Measurements from ENCODE around the gene SYPL1.

Gene SYPL1

DNA sequence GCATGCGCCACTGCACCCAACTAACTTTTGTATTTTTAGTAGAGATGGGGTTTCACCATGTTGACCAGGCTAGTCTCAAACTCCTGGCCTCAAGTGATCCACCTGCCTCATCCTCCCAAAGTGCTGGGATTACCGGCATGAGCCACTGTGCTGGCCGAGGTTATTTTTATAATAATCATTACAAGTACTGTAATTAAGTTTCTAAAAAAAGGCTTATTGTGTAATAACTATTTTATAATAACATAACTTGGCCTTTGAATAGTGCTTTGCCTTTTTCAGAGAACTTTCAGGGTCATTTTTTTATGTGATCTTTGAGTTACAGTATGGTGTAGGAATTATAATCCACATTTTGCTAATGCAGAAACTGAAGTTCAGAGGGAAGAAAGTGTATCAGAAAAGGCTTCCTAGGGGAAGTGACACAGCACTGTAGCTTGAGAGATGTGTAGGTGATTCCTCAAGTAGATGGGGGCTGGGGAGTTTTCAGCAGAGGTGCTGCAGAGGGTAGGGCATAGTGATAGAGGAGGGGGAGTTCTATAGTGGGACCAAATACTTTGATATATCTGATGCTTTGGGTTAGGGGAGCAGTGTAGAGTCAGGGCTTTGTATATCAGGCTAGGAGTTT is 9.2 kb upstream of the SYPL1 start:
- H3K4me1 ChIP-seq (ENCODE audit: control insufficient read depth, insufficient read depth, low read length, unreplicated experiment) = peaks cover 6% of the 10 kb centered on the region
- no peaks in the 10 kb centered on the region for H3K79me2 ChIP-seq (ENCODE audit: control insufficient read depth, insufficient read depth, low read length, unreplicated experiment)
- H3K27ac ChIP-seq (ENCODE audit: low read depth, low read length) = no peak overlapping the region

GRCh38 chr7:106120500-106120899 is 8.4 kb upstream of the SYPL1 start:
- no peaks in the 10 kb centered on the region for H3K27me3 ChIP-seq (ENCODE audit: insufficient read depth, low read length)
- H3K4me3 ChIP-seq (ENCODE audit: low read depth, low read length) = no peak overlapping the region
- H3K36me3 ChIP-seq (ENCODE audit: insufficient read depth, low read length) = no peaks in the 10 kb centered on the region
- no peaks in the 10 kb centered on the region for H3K79me2 ChIP-seq (ENCODE audit: control insufficient read depth, insufficient read depth, low read length, unreplicated experiment)
- no peak overlapping the region for H2AFZ ChIP-seq (ENCODE audit: low read length, unreplicated experiment)
- H3K27ac ChIP-seq (ENCODE audit: low read depth, low read length) = no peak overlapping the region
- H3K4me1 ChIP-seq (ENCODE audit: control insufficient read depth, insufficient read depth, low read length, unreplicated experiment) = no peaks in the 10 kb centered on the region

More for the DNA sequence above, 9.2 kb upstream of the SYPL1 start:
- Histone ChIP-seq H3K36me3 (ENCODE audit: insufficient read depth, low read length) (no peaks in the 10 kb centered on the region), H3K27me3 (ENCODE audit: insufficient read depth, low read length) (no peaks in the 10 kb centered on the region), H2AFZ (ENCODE audit: low read length, unreplicated experiment) (no peak overlapping the region), H3K4me3 (ENCODE audit: low read depth, low read length) (no peak overlapping the region)

DNA sequence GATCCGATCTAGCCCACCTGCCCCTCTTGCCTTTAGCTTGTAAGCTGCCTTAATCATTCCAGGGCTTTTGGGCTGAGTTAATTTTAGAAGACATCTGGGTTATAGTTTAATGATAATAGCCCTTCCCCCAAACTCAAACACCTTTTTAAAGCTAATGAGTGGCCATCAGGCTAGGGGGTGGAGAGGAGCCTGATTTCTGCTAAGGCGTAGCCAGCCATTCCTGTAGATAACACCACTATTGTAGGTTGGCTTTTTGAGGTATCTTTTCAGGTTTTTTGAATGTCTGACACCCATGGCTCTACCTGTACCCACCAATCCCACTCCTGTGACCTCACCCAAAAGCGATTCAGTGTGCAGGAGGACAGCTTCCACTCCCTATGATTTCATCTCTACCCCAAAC is 7.6 kb upstream of the SYPL1 start:
- H2AFZ ChIP-seq (ENCODE audit: low read length, unreplicated experiment) = no peak overlapping the region
- no peaks in the 10 kb centered on the region for H3K79me2 ChIP-seq (ENCODE audit: control insufficient read depth, insufficient read depth, low read length, unreplicated experiment)
- no peaks in the 10 kb centered on the region for H3K27me3 ChIP-seq (ENCODE audit: insufficient read depth, low read length)
- no peak overlapping the region for H3K27ac ChIP-seq (ENCODE audit: low read depth, low read length)
- H3K36me3 ChIP-seq (ENCODE audit: insufficient read depth, low read length) = no peaks in the 10 kb centered on the region
- no peak overlapping the region for H3K4me3 ChIP-seq (ENCODE audit: low read depth, low read length)
- H3K4me1 ChIP-seq (ENCODE audit: control insufficient read depth, insufficient read depth, low read length, unreplicated experiment) = no peaks in the 10 kb centered on the region

- no peaks in the 10 kb centered on the region for H3K79me2 ChIP-seq (ENCODE audit: control insufficient read depth, insufficient read depth, low read length, unreplicated experiment)
- H3K27me3 ChIP-seq (ENCODE audit: insufficient read depth, low read length) = no peaks in the 10 kb centered on the region
- H3K36me3 ChIP-seq (ENCODE audit: insufficient read depth, low read length) = no peaks in the 10 kb centered on the region
- peaks cover 3% of the 10 kb centered on the region for H3K4me1 ChIP-seq (ENCODE audit: control insufficient read depth, insufficient read depth, low read length, unreplicated experiment)
- no peak overlapping the region for H3K4me3 ChIP-seq (ENCODE audit: low read depth, low read length)
- no peak overlapping the region for H3K27ac ChIP-seq (ENCODE audit: low read depth, low read length)
- no peak overlapping the region for H2AFZ ChIP-seq (ENCODE audit: low read length, unreplicated experiment)
Measured at GRCh38 chr7:106117786-106118544, 5.9 kb upstream of the SYPL1 start.

- no peaks in the 10 kb centered on the region for H3K36me3 ChIP-seq (ENCODE audit: insufficient read depth, low read length)
Measured at GRCh38 chr7:106116161-106116704, 4.1 kb upstream of the SYPL1 start.

GRCh38 chr7:106114716-106115383 is 2.7 kb upstream of the SYPL1 start:
- H3K4me1 ChIP-seq (ENCODE audit: control insufficient read depth, insufficient read depth, low read length, unreplicated experiment) = peaks cover 13% of the 10 kb centered on the region
- no peak overlapping the region for H2AFZ ChIP-seq (ENCODE audit: low read length, unreplicated experiment)
- no peak overlapping the region for H3K27ac ChIP-seq (ENCODE audit: low read depth, low read length)

More at GRCh38 chr7:106116161-106116704, 4.1 kb upstream of the SYPL1 start:
- H3K27ac ChIP-seq (ENCODE audit: low read depth, low read length) = no peak overlapping the region
- H3K4me1 ChIP-seq (ENCODE audit: control insufficient read depth, insufficient read depth, low read length, unreplicated experiment) = peaks cover 6% of the 10 kb centered on the region
- no peak overlapping the region for H2AFZ ChIP-seq (ENCODE audit: low read length, unreplicated experiment)
- no peak overlapping the region for H3K4me3 ChIP-seq (ENCODE audit: low read depth, low read length)
- peaks cover 8% of the 10 kb centered on the region for H3K79me2 ChIP-seq (ENCODE audit: control insufficient read depth, insufficient read depth, low read length, unreplicated experiment)
- no peaks in the 10 kb centered on the region for H3K27me3 ChIP-seq (ENCODE audit: insufficient read depth, low read length)

DNA sequence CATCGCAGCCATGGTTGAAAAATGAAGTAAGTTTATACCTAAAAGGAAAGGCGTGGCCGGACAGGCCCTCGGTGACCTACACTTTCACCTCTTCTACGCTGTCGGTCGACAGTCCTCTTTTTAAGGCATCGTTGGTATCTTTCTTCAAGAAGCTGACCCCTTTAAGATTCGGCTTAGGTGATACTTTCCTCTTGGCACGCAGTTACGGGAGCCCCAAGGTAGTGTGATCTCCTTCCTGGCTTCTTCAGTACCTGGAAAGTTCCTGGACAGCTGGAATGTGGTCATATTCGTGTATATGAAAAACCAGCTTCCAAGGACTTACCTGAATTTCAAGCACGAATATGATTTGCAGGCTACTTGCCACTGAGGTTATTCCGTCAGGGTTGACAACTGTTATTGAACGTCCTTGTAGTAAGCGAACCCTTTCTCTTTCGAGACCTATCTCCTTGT is 885 bp upstream of the SYPL1 start:
- Histone ChIP-seq H2AFZ (ENCODE audit: low read length, unreplicated experiment) (peak overlapping the region; percentile 95), H3K27ac (ENCODE audit: low read depth, low read length) (peak overlapping the region; percentile 96; the same call in 1 of the 2 replicates), H3K4me1 (ENCODE audit: control insufficient read depth, insufficient read depth, low read length, unreplicated experiment) (peaks cover 29% of the 10 kb centered on the region), H3K36me3 (ENCODE audit: insufficient read depth, low read length) (no peaks in the 10 kb centered on the region), H3K27me3 (ENCODE audit: insufficient read depth, low read length) (no peaks in the 10 kb centered on the region), H3K79me2 (ENCODE audit: control insufficient read depth, insufficient read depth, low read length, unreplicated experiment) (peaks cover 40% of the 10 kb centered on the region), H3K4me3 (ENCODE audit: low read depth, low read length) (peak overlapping the region; percentile 92)

More at GRCh38 chr7:106114716-106115383, 2.7 kb upstream of the SYPL1 start:
- no peaks in the 10 kb centered on the region for H3K36me3 ChIP-seq (ENCODE audit: insufficient read depth, low read length)
- no peaks in the 10 kb centered on the region for H3K27me3 ChIP-seq (ENCODE audit: insufficient read depth, low read length)
- peaks cover 22% of the 10 kb centered on the region for H3K79me2 ChIP-seq (ENCODE audit: control insufficient read depth, insufficient read depth, low read length, unreplicated experiment)
- H3K4me3 ChIP-seq (ENCODE audit: low read depth, low read length) = no peak overlapping the region

DNA sequence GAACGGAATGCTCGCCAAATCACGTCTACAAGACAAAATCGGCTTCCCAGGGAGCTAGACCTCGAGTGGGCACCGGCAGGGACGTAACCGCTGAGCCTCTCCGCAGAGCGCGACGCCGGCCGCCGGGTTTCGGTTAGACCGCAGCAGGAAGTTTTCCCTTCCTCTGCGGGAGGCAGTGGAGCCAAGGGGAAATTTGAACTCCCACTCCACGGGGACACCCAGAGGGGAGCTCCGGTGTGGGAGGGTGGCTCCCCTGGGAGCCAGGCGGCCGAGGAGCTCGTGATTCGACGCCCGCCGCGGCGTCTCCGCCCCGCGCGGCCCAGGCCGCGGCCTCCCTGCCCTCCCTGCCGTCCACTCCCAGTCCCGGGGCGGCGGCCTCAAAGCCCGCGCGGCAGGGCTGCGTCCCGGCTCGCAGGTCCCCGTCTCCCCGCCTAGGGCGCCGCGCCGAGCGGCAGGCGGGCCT is 426 bp downstream of the SYPL1 start:
- Histone ChIP-seq H3K4me1 (ENCODE audit: control insufficient read depth, insufficient read depth, low read length, unreplicated experiment) (peaks cover 29% of the 10 kb centered on the region), H3K27me3 (ENCODE audit: insufficient read depth, low read length) (no peaks in the 10 kb centered on the region), H3K27ac (ENCODE audit: low read depth, low read length) (peak overlapping the region; percentile 96), H3K36me3 (ENCODE audit: insufficient read depth, low read length) (no peaks in the 10 kb centered on the region), H3K4me3 (ENCODE audit: low read depth, low read length) (peak overlapping the region; percentile 92), H2AFZ (ENCODE audit: low read length, unreplicated experiment) (peak overlapping the region; percentile 68), H3K79me2 (ENCODE audit: control insufficient read depth, insufficient read depth, low read length, unreplicated experiment) (peaks cover 47% of the 10 kb centered on the region)

GRCh38 chr7:106110885-106111654 is 1.0 kb downstream of the SYPL1 start:
- Histone ChIP-seq H3K27ac (ENCODE audit: low read depth, low read length) (peak overlapping the region; percentile 96), H3K79me2 (ENCODE audit: control insufficient read depth, insufficient read depth, low read length, unreplicated experiment) (peaks cover 53% of the 10 kb centered on the region), H3K4me1 (ENCODE audit: control insufficient read depth, insufficient read depth, low read length, unreplicated experiment) (peaks cover 29% of the 10 kb centered on the region), H2AFZ (ENCODE audit: low read length, unreplicated experiment) (peak overlapping the region; percentile 68), H3K4me3 (ENCODE audit: low read depth, low read length) (peak overlapping the region; percentile 92), H3K27me3 (ENCODE audit: insufficient read depth, low read length) (no peaks in the 10 kb centered on the region), H3K36me3 (ENCODE audit: insufficient read depth, low read length) (no peaks in the 10 kb centered on the region)

DNA sequence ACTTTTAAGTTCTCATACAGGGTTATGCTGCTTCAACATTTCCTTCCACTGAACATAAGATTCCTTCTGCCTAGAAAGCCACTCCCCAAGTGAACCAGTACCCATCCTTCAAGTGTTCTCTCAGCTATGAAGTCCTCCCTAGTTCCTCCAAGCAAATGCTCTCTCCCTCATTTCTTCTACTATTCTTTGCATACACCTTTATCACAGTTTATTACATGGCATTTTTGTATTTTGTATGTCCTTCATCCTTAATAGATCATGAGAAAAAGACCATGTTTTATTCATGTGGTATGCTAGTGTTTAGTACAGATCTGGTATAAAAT is 1.9 kb downstream of the SYPL1 start:
- Histone ChIP-seq H3K36me3 (ENCODE audit: insufficient read depth, low read length) (no peaks in the 10 kb centered on the region), H2AFZ (ENCODE audit: low read length, unreplicated experiment) (no peak overlapping the region), H3K4me3 (ENCODE audit: low read depth, low read length) (peak overlapping the region; percentile 92)

More for the DNA sequence above, 1.9 kb downstream of the SYPL1 start:
- H3K27ac ChIP-seq (ENCODE audit: low read depth, low read length) = no peak overlapping the region
- no peaks in the 10 kb centered on the region for H3K27me3 ChIP-seq (ENCODE audit: insufficient read depth, low read length)
- peaks cover 29% of the 10 kb centered on the region for H3K4me1 ChIP-seq (ENCODE audit: control insufficient read depth, insufficient read depth, low read length, unreplicated experiment)
- H3K79me2 ChIP-seq (ENCODE audit: control insufficient read depth, insufficient read depth, low read length, unreplicated experiment) = peaks cover 61% of the 10 kb centered on the region

Measured in ACC112 (cell line).